ENCODE results near the gene OSBPL5.

OSBPL5 gene

DNA sequence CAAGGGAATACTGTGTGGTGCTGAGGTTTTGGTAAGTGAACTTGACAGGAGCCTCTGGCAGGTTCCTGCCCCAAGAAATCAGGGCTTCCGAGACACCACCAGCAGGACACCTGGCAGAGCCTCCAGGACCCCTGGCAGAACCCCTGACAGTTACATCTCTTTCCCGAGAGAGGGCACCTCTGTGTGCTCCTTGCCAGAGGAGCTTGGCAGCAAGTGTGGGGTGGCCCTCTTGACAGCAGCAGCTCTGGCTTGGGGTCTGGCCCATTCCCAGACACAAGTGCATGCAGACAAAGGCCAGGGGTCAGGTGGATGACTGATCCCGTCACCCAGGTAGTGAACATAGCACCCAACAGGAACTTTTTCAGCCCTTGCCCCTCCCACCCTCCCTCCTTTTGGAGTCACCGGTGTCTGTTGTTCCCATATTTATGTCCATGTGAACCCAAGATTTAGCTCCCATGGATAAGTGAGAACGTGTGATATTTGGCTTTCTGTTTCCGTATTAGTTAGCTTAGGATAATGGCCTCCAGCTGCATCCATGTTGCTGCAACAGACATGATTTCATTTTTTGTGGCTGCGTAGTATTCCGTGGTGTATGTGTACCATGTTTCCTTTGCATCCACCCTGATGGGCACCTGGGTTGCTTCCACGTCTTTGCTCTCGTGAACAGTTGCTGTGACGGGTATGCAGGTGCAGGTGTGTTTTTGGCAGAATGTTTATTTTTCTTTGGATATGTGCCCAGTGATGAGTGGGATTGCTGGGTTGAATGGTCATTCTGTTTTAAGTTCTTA is 21.2 kb upstream of the OSBPL5 start:
- TF ChIP-seq, protein P1, sequence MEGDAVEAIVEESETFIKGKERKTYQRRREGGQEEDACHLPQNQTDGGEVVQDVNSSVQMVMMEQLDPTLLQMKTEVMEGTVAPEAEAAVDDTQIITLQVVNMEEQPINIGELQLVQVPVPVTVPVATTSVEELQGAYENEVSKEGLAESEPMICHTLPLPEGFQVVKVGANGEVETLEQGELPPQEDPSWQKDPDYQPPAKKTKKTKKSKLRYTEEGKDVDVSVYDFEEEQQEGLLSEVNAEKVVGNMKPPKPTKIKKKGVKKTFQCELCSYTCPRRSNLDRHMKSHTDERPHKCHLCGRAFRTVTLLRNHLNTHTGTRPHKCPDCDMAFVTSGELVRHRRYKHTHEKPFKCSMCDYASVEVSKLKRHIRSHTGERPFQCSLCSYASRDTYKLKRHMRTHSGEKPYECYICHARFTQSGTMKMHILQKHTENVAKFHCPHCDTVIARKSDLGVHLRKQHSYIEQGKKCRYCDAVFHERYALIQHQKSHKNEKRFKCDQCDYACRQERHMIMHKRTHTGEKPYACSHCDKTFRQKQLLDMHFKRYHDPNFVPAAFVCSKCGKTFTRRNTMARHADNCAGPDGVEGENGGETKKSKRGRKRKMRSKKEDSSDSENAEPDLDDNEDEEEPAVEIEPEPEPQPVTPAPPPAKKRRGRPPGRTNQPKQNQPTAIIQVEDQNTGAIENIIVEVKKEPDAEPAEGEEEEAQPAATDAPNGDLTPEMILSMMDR (IDR thresholded peaks at IDR 0.05; ENCODE audit: insufficient read depth, low read length, poor library complexity, severe bottlenecking) = no peak
- H3K36me3 ChIP-seq (ENCODE audit: control insufficient read depth, insufficient read depth, low read length) = no peaks in the 10 kb centered on the region
- no peak for DNase-seq (ENCODE audit: extremely low read depth, insufficient read length)
- no peak overlapping the region for H3K4me3 ChIP-seq (replicated peaks; ENCODE audit: low read depth, low read length)
- H3K27me3 ChIP-seq (replicated peaks; ENCODE audit: control insufficient read depth, insufficient read depth, low read length) = no peaks in the 10 kb centered on the region

DNA sequence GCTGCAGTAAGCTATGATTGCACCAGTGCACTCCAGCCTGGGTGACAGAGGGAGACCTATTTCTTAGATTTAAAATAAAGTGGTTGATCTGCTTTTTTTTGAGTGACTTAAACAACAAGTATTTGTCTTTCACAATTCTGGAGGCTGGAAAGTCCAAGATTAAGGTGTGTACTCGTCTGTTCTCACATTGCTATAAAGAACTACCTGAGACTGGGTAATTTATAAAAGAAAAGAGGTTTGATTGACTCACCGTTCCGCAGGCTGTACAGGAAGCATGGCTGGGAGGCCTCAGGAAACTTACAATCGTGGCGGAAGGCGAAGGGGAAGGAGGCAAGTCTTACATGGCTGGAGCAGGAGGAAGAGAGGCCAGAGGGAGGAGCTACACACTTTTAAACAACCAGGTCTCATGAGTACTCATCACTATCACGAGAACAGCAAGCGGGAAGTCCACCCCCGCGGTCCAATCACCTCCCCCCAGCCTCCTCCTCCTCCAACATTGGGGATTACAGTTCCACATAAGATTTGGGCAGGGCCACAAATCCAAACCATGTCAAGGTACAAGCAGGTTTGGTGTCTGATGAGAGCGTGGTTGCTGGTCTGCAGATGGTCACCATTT is 19.7 kb upstream of the OSBPL5 start:
- TF ChIP-seq, protein P1 (IDR thresholded peaks at IDR 0.05; ENCODE audit: insufficient read depth, low read length, poor library complexity, severe bottlenecking) = no peak
- H3K4me3 ChIP-seq (replicated peaks; ENCODE audit: low read depth, low read length) = no peak overlapping the region
- H3K27me3 ChIP-seq (replicated peaks; ENCODE audit: control insufficient read depth, insufficient read depth, low read length) = no peaks in the 10 kb centered on the region
- H3K36me3 ChIP-seq (ENCODE audit: control insufficient read depth, insufficient read depth, low read length) = no peaks in the 10 kb centered on the region
- DNase-seq (ENCODE audit: extremely low read depth, insufficient read length) = no peak

DNA sequence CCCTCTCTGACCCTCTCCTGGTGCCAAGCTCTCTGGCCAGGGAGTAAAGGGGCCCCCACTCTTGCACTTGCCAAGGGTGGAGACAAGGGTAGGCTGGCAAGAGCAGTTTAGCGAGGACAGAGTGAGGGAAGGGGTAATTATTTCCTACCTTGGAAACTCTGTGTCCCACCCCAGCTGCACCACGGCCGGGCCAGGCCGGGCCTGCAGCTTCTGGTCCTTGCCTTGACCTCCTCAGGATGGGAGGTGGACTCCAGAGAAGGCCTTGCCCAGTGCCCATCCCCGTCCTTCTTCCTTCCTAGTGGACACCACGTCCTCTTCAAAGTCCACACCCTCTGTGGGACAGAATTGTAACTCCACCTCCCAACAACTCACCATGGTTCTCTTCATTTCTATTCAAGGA is 18.4 kb upstream of the OSBPL5 start:
- no peak for DNase-seq (ENCODE audit: extremely low read depth, insufficient read length)
- no peak overlapping the region for H3K4me3 ChIP-seq (replicated peaks; ENCODE audit: low read depth, low read length)
- no peaks in the 10 kb centered on the region for H3K36me3 ChIP-seq (ENCODE audit: control insufficient read depth, insufficient read depth, low read length)
- TF ChIP-seq, protein P1 (IDR thresholded peaks at IDR 0.05; ENCODE audit: insufficient read depth, low read length, poor library complexity, severe bottlenecking) = no peak
- H3K27me3 ChIP-seq (replicated peaks; ENCODE audit: control insufficient read depth, insufficient read depth, low read length) = no peaks in the 10 kb centered on the region

DNA sequence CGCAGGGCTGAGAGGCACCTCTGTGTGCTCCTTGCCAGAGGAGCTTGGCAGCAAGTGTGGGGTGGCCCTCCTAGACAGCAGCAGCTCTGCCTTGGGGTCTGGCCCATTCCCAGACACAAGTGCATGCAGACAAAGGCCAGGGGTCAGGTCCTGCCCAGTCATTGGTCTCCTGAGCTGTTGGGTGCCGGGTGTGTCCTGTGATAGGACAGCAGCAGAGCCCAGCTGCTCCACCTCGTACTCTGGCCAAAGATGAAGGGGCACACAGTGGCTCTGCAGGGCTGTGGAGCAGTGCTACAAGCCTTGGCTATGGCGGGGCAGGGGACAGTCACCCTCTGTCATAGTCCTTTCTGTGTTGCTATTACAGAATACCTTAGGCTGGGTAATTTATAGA is 17.3 kb upstream of the OSBPL5 start:
- Histone ChIP-seq H3K36me3 (ENCODE audit: control insufficient read depth, insufficient read depth, low read length) (no peaks in the 10 kb centered on the region), H3K4me3 (replicated peaks; ENCODE audit: low read depth, low read length) (no peak overlapping the region), H3K27me3 (replicated peaks; ENCODE audit: control insufficient read depth, insufficient read depth, low read length) (no peaks in the 10 kb centered on the region)
- TF ChIP-seq, protein P1 (IDR thresholded peaks at IDR 0.05; ENCODE audit: insufficient read depth, low read length, poor library complexity, severe bottlenecking) = no peak
- DNase-seq (ENCODE audit: extremely low read depth, insufficient read length) = no peak

DNA sequence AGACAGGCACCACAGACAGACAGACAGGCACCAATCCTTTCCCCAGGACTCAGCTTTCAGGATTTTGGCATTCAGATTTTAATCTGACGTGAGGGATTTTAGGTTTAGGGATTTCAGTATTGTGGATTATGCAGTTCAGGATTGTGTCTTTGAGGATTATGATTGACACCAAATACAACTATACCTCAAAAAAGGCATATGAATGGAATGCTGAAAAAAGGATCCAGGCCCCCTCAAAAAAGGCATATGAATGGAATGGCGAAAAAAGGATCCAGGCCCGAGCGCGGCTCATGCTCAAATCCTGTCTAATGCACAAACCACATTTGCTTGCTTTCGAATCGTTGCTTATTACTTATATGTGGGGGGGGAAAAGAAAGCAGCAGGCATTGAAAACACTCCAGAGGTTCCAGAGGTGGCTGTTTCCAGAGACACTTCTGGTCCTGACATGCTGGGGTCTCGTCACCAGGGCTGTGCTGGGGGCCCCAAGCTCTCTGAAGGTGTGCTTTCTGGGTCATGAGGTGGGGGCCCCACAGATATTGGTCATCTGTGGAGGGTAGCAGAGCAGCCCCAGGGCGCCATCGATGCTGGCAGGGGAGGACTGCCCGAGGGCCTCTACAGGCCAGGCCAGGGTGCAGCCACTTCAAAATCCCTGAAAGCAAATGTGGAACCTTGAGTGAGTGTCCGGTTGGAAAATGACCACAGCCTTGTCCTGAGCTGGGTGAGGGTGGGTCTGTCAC is 16.8 kb upstream of the OSBPL5 start:
- TF ChIP-seq, protein P1 (IDR thresholded peaks at IDR 0.05; ENCODE audit: insufficient read depth, low read length, poor library complexity, severe bottlenecking) = no peak
- no peak overlapping the region for H3K4me3 ChIP-seq (replicated peaks; ENCODE audit: low read depth, low read length)
- DNase-seq (ENCODE audit: extremely low read depth, insufficient read length) = no peak
- no peaks in the 10 kb centered on the region for H3K36me3 ChIP-seq (ENCODE audit: control insufficient read depth, insufficient read depth, low read length)
- no peaks in the 10 kb centered on the region for H3K27me3 ChIP-seq (replicated peaks; ENCODE audit: control insufficient read depth, insufficient read depth, low read length)

All from GM06990 (cell line).